ENCODE results near the gene DCTPP1.
"Not testable (repeated sequence)": the region's sequence is repeated elsewhere in the genome, so short reads cannot be mapped to it uniquely, and the experiment has no call there.

Gene DCTPP1

DNA sequence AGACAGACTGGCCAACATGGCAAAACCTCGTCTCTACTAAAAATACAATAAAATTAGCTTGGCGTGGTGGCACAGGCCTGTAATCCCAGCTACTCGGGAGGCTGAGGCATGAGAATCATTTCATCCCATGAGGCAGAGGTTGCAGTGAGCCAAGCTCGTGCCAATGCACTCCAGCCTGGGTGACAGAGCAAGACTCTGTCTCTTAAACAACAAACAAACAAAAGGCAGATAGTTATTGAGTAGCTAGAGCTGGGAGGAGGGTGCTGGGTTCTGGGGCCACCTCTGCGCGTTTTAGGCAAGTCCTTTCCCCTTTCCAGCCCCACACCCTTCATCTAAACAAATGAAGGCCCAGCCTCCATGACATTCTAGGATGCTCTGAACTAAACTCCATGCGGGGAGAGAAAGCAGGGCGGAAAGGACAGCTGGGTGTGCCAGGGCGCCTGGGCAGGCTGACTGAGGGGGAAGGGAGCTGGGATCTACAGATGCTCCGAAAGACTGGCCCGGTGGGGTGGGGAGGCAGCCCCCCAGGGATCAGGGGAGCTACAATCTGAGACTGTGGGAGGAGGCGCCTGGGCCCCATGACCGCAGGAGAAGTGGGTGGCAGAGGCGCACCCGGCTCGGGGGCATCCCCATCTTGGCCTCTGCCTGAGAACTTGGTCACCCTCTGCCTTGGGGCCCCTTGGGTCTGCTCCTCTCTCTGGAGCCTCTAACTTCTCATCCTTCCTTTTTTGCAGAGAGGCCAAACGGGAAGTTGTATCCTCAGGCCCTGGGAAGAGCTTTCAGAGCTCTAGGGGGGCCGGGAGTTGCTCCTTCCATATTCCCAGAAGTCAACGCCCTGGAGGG is 43.6 kb upstream of the DCTPP1 start:
- Histone ChIP-seq H3K27ac (no peak overlapping the region), H3K27me3 (replicated peaks) (peaks cover 20% of the 10 kb centered on the region), H3K36me3 (replicated peaks) (no peaks in the 10 kb centered on the region), H3K4me3 (ENCODE audit: low read depth, low read length) (no peak overlapping the region)
- in situ Hi-C loops (cut with HindIII; ENCODE audit: low pct_ligation_motif_present, low sequenced_read_pairs) = no loop called here
- TF ChIP-seq, protein P1, sequence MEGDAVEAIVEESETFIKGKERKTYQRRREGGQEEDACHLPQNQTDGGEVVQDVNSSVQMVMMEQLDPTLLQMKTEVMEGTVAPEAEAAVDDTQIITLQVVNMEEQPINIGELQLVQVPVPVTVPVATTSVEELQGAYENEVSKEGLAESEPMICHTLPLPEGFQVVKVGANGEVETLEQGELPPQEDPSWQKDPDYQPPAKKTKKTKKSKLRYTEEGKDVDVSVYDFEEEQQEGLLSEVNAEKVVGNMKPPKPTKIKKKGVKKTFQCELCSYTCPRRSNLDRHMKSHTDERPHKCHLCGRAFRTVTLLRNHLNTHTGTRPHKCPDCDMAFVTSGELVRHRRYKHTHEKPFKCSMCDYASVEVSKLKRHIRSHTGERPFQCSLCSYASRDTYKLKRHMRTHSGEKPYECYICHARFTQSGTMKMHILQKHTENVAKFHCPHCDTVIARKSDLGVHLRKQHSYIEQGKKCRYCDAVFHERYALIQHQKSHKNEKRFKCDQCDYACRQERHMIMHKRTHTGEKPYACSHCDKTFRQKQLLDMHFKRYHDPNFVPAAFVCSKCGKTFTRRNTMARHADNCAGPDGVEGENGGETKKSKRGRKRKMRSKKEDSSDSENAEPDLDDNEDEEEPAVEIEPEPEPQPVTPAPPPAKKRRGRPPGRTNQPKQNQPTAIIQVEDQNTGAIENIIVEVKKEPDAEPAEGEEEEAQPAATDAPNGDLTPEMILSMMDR (IDR thresholded peaks at IDR 0.05; ENCODE audit: low read depth, low read length, missing control alignments) = no peak
- DNase-seq = no peak

GRCh38 chr16:30472328-30472942 is 42.6 kb upstream of the DCTPP1 start, which contains the start of gene ITGAL:
TSS of gene ITGAL (plus strand) at chr16:30472742. CDS start at chr16:30472838, 96 bp downstream.
- peaks cover 20% of the 10 kb centered on the region for H3K27me3 ChIP-seq (replicated peaks)
- no peak within 1 kb of the TSS for H3K4me3 ChIP-seq (ENCODE audit: low read depth, low read length)
- H3K36me3 ChIP-seq (replicated peaks) = no peaks in the 10 kb centered on the region
- no peak for DNase-seq
- TF ChIP-seq, protein P1 (IDR thresholded peaks at IDR 0.05; ENCODE audit: low read depth, low read length, missing control alignments) = no peak
- no peak within 1 kb of the TSS for H3K27ac ChIP-seq
- in situ Hi-C loops (cut with HindIII; ENCODE audit: low pct_ligation_motif_present, low sequenced_read_pairs) = no loop called here

DNA sequence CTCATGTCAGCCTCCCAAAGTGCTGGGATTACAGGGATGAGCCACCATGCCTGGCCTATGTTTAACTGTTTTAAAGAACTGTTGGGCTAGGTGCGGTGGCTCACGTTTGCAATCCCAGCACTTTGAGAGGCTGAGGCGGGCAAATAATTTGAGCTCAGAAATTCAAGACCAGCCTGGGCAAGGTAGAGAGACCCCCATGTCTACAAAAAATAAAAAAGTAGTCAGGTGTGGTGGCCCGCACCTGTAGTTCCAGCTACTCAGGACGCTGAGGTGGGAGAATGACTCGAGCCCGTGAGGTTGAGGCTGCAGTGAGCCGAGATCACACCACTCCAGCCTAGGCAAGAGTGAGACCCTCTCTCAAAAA is 40.8 kb upstream of the DCTPP1 start:
- in situ Hi-C loops (cut with HindIII; ENCODE audit: low pct_ligation_motif_present, low sequenced_read_pairs) = no loop called here
- peaks cover 20% of the 10 kb centered on the region for H3K27me3 ChIP-seq (replicated peaks)
- TF ChIP-seq, protein P1 (IDR thresholded peaks at IDR 0.05; ENCODE audit: low read depth, low read length, missing control alignments) = no peak
- H3K4me3 ChIP-seq (ENCODE audit: low read depth, low read length) = no peak overlapping the region
- DNase-seq = no peak
- H3K36me3 ChIP-seq (replicated peaks) = no peaks in the 10 kb centered on the region
- H3K27ac ChIP-seq = no peak overlapping the region

- no peak overlapping the region for H3K4me3 ChIP-seq (ENCODE audit: low read depth, low read length)
These were observed 40.3 kb upstream of the DCTPP1 start for GRCh38 chr16:30470170-30470512.

GRCh38 chr16:30464078-30464477 is 34.2 kb upstream of the DCTPP1 start:
- H3K4me3 ChIP-seq (ENCODE audit: low read depth, low read length) = no peak overlapping the region
- in situ Hi-C loops (cut with HindIII; ENCODE audit: low pct_ligation_motif_present, low sequenced_read_pairs) = no loop called here
- no peaks in the 10 kb centered on the region for H3K27me3 ChIP-seq (replicated peaks)
- no peak for DNase-seq
- TF ChIP-seq, protein P1 (IDR thresholded peaks at IDR 0.05; ENCODE audit: low read depth, low read length, missing control alignments) = no peak
- H3K36me3 ChIP-seq (replicated peaks) = no peaks in the 10 kb centered on the region
- H3K27ac ChIP-seq = no peak overlapping the region

More at GRCh38 chr16:30470170-30470512, 40.3 kb upstream of the DCTPP1 start:
- H3K27me3 ChIP-seq (replicated peaks) = peaks cover 17% of the 10 kb centered on the region
- TF ChIP-seq, protein P1 (IDR thresholded peaks at IDR 0.05; ENCODE audit: low read depth, low read length, missing control alignments) = no peak
- H3K36me3 ChIP-seq (replicated peaks) = no peaks in the 10 kb centered on the region
- in situ Hi-C loops (cut with HindIII; ENCODE audit: low pct_ligation_motif_present, low sequenced_read_pairs) = no loop called here
- H3K27ac ChIP-seq = no peak overlapping the region
- DNase-seq = no peak

GRCh38 chr16:30461426-30461825 is 31.6 kb upstream of the DCTPP1 start:
- H3K27ac ChIP-seq; H3K27me3 ChIP-seq (replicated peaks); H3K36me3 ChIP-seq (replicated peaks); in situ Hi-C loops (cut with HindIII; ENCODE audit: low pct_ligation_motif_present, low sequenced_read_pairs); H3K4me3 ChIP-seq (ENCODE audit: low read depth, low read length); DNase-seq: not testable (repeated sequence)
